ENCODE data around the gene C1orf210. TPM values are rescaled to one million over a fixed set of nuclear protein-coding genes. Genes with fewer than 3 reads are reported as not detected.

The C1orf210 gene
- total RNA-seq, 1 experiment from 2014 or later = 7.6 TPM

DNA sequence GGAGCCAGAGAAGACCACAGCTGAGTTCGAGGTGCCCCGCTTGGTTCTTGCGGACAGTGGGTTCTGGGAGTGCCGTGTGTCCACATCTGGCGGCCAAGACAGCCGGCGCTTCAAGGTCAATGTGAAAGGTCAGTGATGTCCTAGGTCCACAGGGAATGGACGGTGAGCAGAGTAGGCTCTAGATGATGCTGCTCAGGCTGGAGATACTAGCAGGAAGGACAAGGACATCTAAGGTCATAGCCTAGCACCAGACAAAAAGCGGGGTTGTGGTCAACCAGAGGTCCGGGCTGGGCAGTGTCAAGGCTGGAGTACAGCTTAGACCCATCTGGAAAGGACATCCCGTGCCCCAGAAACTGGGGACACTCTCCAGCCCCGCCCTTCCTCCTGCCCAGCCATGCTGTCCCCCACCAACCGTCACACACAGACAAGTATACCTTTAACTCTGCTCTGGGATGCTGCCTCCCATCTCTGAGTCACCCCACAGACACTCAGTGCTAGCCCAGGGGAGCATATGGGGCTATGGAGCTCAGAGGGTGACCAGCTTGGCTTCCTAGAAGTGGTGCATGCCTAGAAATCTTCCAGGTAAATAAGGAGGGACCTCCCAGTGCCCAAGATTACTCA, 24.1 kb upstream of the C1orf210 start:
- Histone ChIP-seq H3K4me2 (ENCODE audit: low read length) (no peak overlapping the region), H3K4me3 (replicated peaks in 1 of 2; ENCODE audit: low read depth in 1 of 2, low read length in 2 of 2) (no peak overlapping the region), H3K9ac (ENCODE audit: low read length) (no peak overlapping the region), H4K20me1 (ENCODE audit: insufficient read depth) (no peaks in the 10 kb centered on the region), H3K27me3 (ENCODE audit: insufficient read depth, low read length) (no peaks in the 10 kb centered on the region), H3K36me3 (ENCODE audit: control insufficient read depth in 1 of 2, insufficient read depth in 2 of 2, low read length in 2 of 2) (no peaks in the 10 kb centered on the region), H3K9me3 (ENCODE audit: control insufficient read depth in 1 of 2, insufficient read depth in 1 of 2, low read depth in 1 of 2, low read length in 2 of 2) (no peaks in the 10 kb centered on the region), H3K27ac (ENCODE audit: low read depth, low read length) (no peak overlapping the region), H2AFZ (ENCODE audit: low read depth, low read length, poor library complexity, severe bottlenecking) (no peak overlapping the region), H3K9me2 (ENCODE audit: insufficient read depth) (no peaks in the 10 kb centered on the region), H3K79me2 (ENCODE audit: insufficient read depth, low read length) (no peaks in the 10 kb centered on the region), H3K4me1 (ENCODE audit: control insufficient read depth in 1 of 2, insufficient read depth in 2 of 2, low read length in 2 of 2) (no peaks in the 10 kb centered on the region; a peak in 1 of 4 replicates)
- RAD21 ChIA-PET (ENCODE audit: low non-redundant PET in 1 of 2, low total read pairs in 2 of 2, uncharacterized antibody in 2 of 2, unreplicated experiment in 2 of 2) = no interaction called here
- intact Hi-C loops (cut with micrococcal nuclease) = no loop called here
- TF ChIP-seq ELF1 (IDR thresholded peaks at IDR 0.05; ENCODE audit: borderline replicate concordance, low read depth) (no peak), RAD21 (IDR thresholded peaks at IDR 0.05; ENCODE audit: low read depth) (no peak), POLR2AphosphoS5 (IDR thresholded peaks at IDR 0.05; ENCODE audit: low read depth, low read length) (no peak), CEBPB (IDR thresholded peaks at IDR 0.05; ENCODE audit: low read depth) (no peak), TCF7L2 (IDR thresholded peaks at IDR 0.05; ENCODE audit: borderline replicate concordance, extremely low read depth, insufficient read depth, insufficient read length) (no peak), ZFX (IDR thresholded peaks at IDR 0.05) (no peak), EZH2phosphoT487 (IDR thresholded peaks at IDR 0.05; ENCODE audit: borderline replicate concordance) (no peak), FOSL1 (IDR thresholded peaks at IDR 0.05; ENCODE audit: low read depth) (no peak), CTCF (IDR thresholded peaks at IDR 0.05 in 2 of 3, conservative IDR thresholded peaks at IDR 0.05 in 1 of 3; ENCODE audit: borderline replicate concordance in 1 of 3, insufficient read depth in 1 of 3, low read depth in 2 of 3, low read length in 2 of 3) (no peak), SRF (IDR thresholded peaks at IDR 0.05; ENCODE audit: low read depth) (no peak), JUND (IDR thresholded peaks at IDR 0.05) (no peak), ATF3 (IDR thresholded peaks at IDR 0.05) (no peak), EZH2 (IDR thresholded peaks at IDR 0.05) (no peak), ZBTB33 (IDR thresholded peaks at IDR 0.05; ENCODE audit: extremely low read depth, insufficient replicate concordance, low read length) (no peak), SP1 (IDR thresholded peaks at IDR 0.05; ENCODE audit: low read depth) (no peak), POLR2A (IDR thresholded peaks at IDR 0.05; ENCODE audit: borderline replicate concordance, extremely low read depth, insufficient read depth, insufficient read length) (no peak)
- TF ChIP-seq, protein P1, sequence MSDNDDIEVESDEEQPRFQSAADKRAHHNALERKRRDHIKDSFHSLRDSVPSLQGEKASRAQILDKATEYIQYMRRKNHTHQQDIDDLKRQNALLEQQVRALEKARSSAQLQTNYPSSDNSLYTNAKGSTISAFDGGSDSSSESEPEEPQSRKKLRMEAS (IDR thresholded peaks at IDR 0.05) = no peak
- ATAC-seq (0 out of 2 replicates have a peak, but pooled peaks have one; percentile 46), DNase-seq (ENCODE audit: low read depth, low spot score) (no peak)
- CTCF ChIA-PET = no interaction called here
- POLR2A ChIA-PET = no interaction called here
- no TSS peak for BruUV-seq (replicated peaks)
